Adrenal gland (tissue), 12 donors: ENCODE results near the gene EIF4A3. TPM values are rescaled to one million over a fixed set of nuclear protein-coding genes. Genes with fewer than 3 reads are reported as not detected.
A peak's percentile ranks its signal among the peaks of the same experiment; 100 is the strongest.

Experiments
- DNase-seq, 7 donors: peaks; one replicate each; pipeline ENCODE4 v3.0.0-alpha.2; 2019 to 2020
- H3K27ac ChIP-seq, 5 donors: fragments of 200-600 bp; sonication (generic) in 4 of 5; 1 replicate in 3 of 5; 2 replicates in 2 of 5; pipeline versions ENCODE4 v1.5.1 to v1.8.0; 2016 to 2020; ENCODE audit warnings: mild to moderate bottlenecking in 1 of 5
- H3K27me3 ChIP-seq: fragments of 200-600 bp; 2 replicates; pipeline ENCODE4 v1.8.0; 2021
- H3K36me3 ChIP-seq, 2 donors: fragments of 200-600 bp; replicated peaks in 1 of 2; 1 replicate in 1 of 2; 2 replicates in 1 of 2; pipeline versions ENCODE4 v1.5.1 to v1.8.0; 2018 to 2022
- H3K4me1 ChIP-seq, 2 donors: fragments of 200-600 bp; replicated peaks in 1 of 2; 1 replicate in 1 of 2; 2 replicates in 1 of 2; pipeline versions ENCODE4 v1.5.1 to v1.8.0; 2018 to 2021
- H3K4me3 ChIP-seq, 4 donors: fragments of 200-600 bp; sonication (generic) in 3 of 4; one replicate each; pipeline ENCODE4 v1.5.1; 2016 to 2018
- H3K9me3 ChIP-seq, 3 donors: fragments of 200-600 bp; sonication (generic) in 1 of 3; replicated peaks in 1 of 3; 1 replicate in 2 of 3; 2 replicates in 1 of 3; pipeline versions ENCODE4 v1.5.1 to v1.8.0; 2016 to 2021
- POLR2A ChIP-seq, 2 donors: fragments of 450-650 bp; IDR thresholded peaks; one replicate each; pipeline ENCODE4 v1.6.1; 2017; ENCODE audit warnings: antibody characterized with exemption in 2 of 2, mild to moderate bottlenecking in 2 of 2, moderate library complexity in 1 of 2
- whole genome bisulfite sequencing, 4 donors: extraction: QIAGEN DNeasy Blood & Tissue Kit in 2 of 4; methylation state at CpG; one replicate each; pipeline versions ENCODE4 v1.1.5 to v1.1.7; 2013 to 2017; 5-methylcytosine and 5-hydroxymethylcytosine counted together
- intact Hi-C, 2 donors: fragments of 100-400 bp; cut with DNase I; formaldehyde crosslinking; loops; one replicate each; pipeline versions ENCODE4 v1.14.1 to v1.15.0; 2022 to 2023
- polyA plus RNA-seq, 3 donors: library from polyadenylated mRNA; stranded (reverse); fragments of 200-250 nt in 2 of 3; fragments of 350-450 nt in 1 of 3; fragmentation: Illumina TruSeq in 1 of 3; extraction: RNeasy Lipid Tissue Mini Kit (QIAGEN cat#74804) in 1 of 3; gene quantifications; one replicate each; pipeline ENCODE4 v1.2.3, GENCODE V29; 2013 to 2014
- total RNA-seq, 9 donors: library from RNA; depleted of rRNA in 4 of 9; stranded (reverse); fragments of >200 nt in 4 of 9; fragments of 120-200 nt in 1 of 9; fragmentation: NEBNext Ultra II Directional in 1 of 9; extraction: Animal tissue kit (Norgen Biotek cat#: 25700) in 1 of 9; gene quantifications; one replicate each; pipeline versions ENCODE4 v1.1.0 to v1.2.4, GENCODE V29; 2013 to 2023
- TF ChIP-seq, protein P1 (sequence below), 6 experiments: fragments of 450-650 bp in 4 of 6; fragments of 200-600 bp in 2 of 6; sonication (generic) in 1 of 6; IDR thresholded peaks; 1 replicate in 5 of 6; 2 replicates in 1 of 6; pipeline versions ENCODE4 v1.5.1 to v1.8.0; 2016 to 2021; ENCODE audit warnings: antibody characterized with exemption in 6 of 6, mild to moderate bottlenecking in 2 of 6, moderate library complexity in 1 of 6
- donor health status: healthy with polysubstance abuse.
- donor health status: Bipolar disorder and iron deficiency.
- donor health status: DM: yes; HTN: yes; CAD: no.
- donor health status: DM: no; HTN: no; CAD: no.
- donor health status: DM: no; HTN: no; CAD: no.
- donor health status: DM: yes; HTN: yes; CAD: no.

EIF4A3 gene
- total and polyA plus RNA-seq, 12 donors = 31.0 to 161 (median 81.0) TPM

- TF ChIP-seq, protein P1, sequence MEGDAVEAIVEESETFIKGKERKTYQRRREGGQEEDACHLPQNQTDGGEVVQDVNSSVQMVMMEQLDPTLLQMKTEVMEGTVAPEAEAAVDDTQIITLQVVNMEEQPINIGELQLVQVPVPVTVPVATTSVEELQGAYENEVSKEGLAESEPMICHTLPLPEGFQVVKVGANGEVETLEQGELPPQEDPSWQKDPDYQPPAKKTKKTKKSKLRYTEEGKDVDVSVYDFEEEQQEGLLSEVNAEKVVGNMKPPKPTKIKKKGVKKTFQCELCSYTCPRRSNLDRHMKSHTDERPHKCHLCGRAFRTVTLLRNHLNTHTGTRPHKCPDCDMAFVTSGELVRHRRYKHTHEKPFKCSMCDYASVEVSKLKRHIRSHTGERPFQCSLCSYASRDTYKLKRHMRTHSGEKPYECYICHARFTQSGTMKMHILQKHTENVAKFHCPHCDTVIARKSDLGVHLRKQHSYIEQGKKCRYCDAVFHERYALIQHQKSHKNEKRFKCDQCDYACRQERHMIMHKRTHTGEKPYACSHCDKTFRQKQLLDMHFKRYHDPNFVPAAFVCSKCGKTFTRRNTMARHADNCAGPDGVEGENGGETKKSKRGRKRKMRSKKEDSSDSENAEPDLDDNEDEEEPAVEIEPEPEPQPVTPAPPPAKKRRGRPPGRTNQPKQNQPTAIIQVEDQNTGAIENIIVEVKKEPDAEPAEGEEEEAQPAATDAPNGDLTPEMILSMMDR (IDR thresholded peaks at IDR 0.05) = no peak
- no peak for TF ChIP-seq POLR2A (IDR thresholded peaks at IDR 0.05)
- Histone ChIP-seq H3K4me3 (no peak overlapping the region), H3K36me3 (no peaks in the 10 kb centered on the region), H3K27me3 (no peaks in the 10 kb centered on the region), H3K4me1 (peaks cover 4 to 11% of the 10 kb centered on the region in 2 donors), H3K27ac (no peak overlapping the region), H3K9me3 (no peaks in the 10 kb centered on the region)
- WGBS, 4 donors = 88 to 92% (median 92%) methylated on average over 23 of the region's 23 CpGs
- DNase-seq = no peak
- intact Hi-C loops = no loop called here
Observed at GRCh38 chr17:80189611-80190010, 42.7 kb upstream of the EIF4A3 start.

DNA sequence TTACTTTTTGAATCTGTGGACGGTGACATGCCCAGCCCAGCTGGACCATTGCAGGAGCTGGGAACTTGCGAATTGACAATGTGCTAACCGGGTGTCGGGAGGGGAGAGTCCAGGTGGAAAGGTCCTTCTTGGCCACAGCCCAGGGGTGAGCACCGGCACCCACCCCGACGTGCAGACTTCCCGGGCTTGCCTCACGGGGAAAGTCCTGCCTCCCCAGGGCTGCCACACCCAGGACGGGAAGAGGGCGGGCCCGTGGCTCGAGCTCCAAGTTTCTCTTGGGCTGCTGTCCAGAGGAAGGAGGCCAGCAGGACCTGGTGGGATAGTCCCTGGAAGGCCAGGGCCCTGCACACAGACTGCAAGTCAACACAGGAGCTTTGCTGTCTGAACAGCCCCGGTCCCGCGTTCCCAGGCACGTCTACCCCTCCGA is 40.6 kb upstream of the EIF4A3 start:
- Histone ChIP-seq H3K4me3 (peak overlapping the region in 2 of 4 donors; percentile 5 to 50), H3K36me3 (no peaks in the 10 kb centered on the region), H3K4me1 (peaks cover 4 to 11% of the 10 kb centered on the region in 2 donors), H3K9me3 (no peaks in the 10 kb centered on the region), H3K27ac (peak overlapping the region; percentile 69 to 96 (median 78)), H3K27me3 (no peaks in the 10 kb centered on the region)
- 21 to 34% (median 26%) methylated on average over 9 to 18 of the region's 18 CpGs for WGBS, 4 donors
- peak; percentile 73 to 92 (median 90) for DNase-seq
- TF ChIP-seq, protein P1 (IDR thresholded peaks at IDR 0.05) = no peak
- intact Hi-C loops = no loop called here

GRCh38 chr17:80187090-80187489 is 40.2 kb upstream of the EIF4A3 start:
- Histone ChIP-seq H3K27me3 (no peaks in the 10 kb centered on the region), H3K27ac (peak overlapping the region; percentile 69 to 96 (median 78)), H3K4me1 (peaks cover 4 to 11% of the 10 kb centered on the region in 2 donors), H3K36me3 (no peaks in the 10 kb centered on the region), H3K4me3 (peak overlapping the region in 2 of 4 donors; percentile 5 to 50), H3K9me3 (no peaks in the 10 kb centered on the region)
- peak; percentile 67 to 89 (median 81) for DNase-seq
- TF ChIP-seq, protein P1 (IDR thresholded peaks at IDR 0.05) = no peak
- peak in 1 of 2 donors; percentile 62 for TF ChIP-seq POLR2A (IDR thresholded peaks at IDR 0.05)
- 41 to 64% (median 58%) methylated on average over 16 of the region's 16 CpGs for WGBS, 4 donors
- intact Hi-C loops = no loop called here

DNA sequence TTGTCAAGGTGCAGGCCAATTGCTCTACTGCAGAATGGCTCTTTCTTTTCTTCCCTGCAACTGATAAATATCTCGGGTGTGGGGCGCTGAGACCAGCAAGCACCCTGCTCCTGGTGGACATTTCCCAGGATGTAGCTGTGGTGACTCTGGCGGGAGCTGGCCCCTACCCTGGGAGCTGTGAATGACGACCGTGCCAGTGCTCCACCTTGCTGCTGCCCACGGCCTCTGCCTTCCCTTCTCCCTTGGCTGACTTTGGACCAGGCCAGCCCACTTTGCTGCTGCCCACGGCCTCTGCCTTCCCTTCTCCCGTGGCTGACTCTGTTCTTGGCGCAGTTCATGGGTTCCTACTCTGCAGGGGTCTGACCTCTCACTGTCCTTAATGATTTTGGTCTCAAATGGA is 39.0 kb upstream of the EIF4A3 start:
- H3K4me1 ChIP-seq = peaks cover 4 to 11% of the 10 kb centered on the region in 2 donors
- H3K36me3 ChIP-seq = no peaks in the 10 kb centered on the region
- H3K27me3 ChIP-seq = no peaks in the 10 kb centered on the region
- TF ChIP-seq, protein P1 (IDR thresholded peaks at IDR 0.05) = no peak
- no peak for TF ChIP-seq POLR2A (IDR thresholded peaks at IDR 0.05)
- DNase-seq = no peak
- no peak overlapping the region for H3K4me3 ChIP-seq
- H3K9me3 ChIP-seq = no peaks in the 10 kb centered on the region
- no peak overlapping the region for H3K27ac ChIP-seq
- intact Hi-C loops = no loop called here
- WGBS, 4 donors = 90 to 93% (median 91%) methylated on average over 9 of the region's 9 CpGs
